Midbrain (tissue), 1 donor: ENCODE data around the gene BACH2.
A peak's percentile ranks its signal among the peaks of the same experiment; 100 is the strongest.

Experiments used
- DNase-seq: peaks from one replicate; lab custom pipeline; 2025; lab: John Stamatoyannopoulos, UW

BACH2 gene

DNA sequence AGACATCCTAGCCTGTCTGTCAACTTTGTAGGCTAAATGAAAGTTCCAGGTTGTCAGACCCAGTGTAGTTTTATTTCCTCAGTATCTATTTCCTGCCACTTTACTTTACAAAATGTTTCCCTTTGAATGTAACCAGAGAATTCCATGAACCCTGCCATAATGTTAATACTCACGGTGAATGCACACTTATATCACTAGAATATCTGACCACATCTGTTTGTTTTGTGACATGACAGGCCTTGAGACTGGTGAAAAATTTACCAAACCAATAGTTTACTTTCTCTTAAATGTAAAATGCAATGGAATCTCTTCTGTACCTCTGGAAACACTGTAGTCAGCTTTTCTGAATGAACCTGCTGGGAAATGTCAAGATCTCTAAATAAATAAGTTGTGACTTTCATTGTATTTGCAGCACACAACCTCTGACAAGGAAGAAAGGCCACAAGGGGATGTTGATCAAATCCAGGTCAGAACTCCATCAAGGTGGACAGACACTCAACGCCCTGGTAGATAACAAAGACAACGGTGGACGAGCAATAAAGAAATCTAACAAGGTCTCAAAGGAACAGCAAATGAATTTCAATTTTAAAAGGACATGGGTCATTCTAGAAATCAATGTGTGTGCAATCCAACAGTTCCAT is 59.2 kb downstream of the BACH2 start:
- DNase-seq: no peak

GRCh38 chr6:90233994-90234393 is 62.6 kb downstream of the BACH2 start:
- DNase-seq: no peak

DNA sequence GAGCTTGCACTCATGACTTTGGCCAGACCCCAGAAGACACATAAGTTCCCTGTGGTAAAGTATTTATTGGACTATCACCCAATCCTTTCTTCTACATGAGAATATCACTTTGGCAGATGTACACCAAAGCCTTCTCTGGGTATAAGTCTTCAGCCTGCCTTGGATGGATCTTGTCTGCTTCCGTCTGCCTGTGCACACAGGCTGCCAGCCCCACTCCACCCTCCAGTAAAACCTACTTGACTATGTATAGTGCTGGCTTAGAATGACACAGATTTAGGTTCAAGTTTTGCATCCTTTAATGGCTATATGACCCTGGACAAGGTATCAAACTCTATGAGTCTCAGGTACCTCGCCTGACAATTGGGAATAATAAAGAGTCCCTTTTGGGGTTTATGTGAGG is 63.4 kb downstream of the BACH2 start:
- DNase-seq: no peak

GRCh38 chr6:90231798-90232197 is 64.8 kb downstream of the BACH2 start:
- no peak for DNase-seq

- DNase-seq: no peak
These were observed 65.3 kb downstream of the BACH2 start for GRCh38 chr6:90231308-90231707.

GRCh38 chr6:90230548-90231215 is 66.0 kb downstream of the BACH2 start:
- DNase-seq: no peak

DNA sequence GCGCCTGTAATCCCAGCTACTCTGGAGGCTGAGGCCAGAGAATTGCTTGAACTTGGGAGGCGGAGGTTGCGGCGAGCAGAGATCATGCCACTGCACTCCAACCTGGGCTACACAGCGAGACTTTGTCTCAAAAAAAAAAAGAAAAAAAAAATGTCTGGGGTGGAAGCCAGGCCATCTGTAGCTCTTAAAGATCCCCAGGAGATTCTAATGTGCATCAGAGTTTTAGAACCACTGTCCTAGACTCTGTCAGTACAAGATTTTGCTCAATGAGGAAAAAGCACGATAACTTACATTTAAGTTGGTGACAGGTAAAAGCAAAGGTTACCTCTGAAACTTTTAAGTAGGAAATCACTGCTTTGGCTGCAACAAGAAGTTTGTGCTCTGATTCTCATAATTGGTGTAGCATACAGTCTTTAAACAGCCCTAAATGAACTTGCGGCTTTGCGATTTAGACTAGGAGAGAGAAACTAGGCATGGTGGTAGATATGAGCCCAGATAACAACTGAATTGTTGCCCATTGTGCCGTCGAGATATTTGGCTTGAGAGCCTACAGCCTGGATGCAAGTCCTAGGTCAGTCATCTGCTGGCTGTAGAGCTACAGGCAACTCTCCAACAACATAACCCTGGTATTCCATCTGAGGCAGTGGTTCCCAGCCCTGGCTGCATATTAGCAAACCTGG is 67.2 kb downstream of the BACH2 start:
- DNase-seq: no peak

DNA sequence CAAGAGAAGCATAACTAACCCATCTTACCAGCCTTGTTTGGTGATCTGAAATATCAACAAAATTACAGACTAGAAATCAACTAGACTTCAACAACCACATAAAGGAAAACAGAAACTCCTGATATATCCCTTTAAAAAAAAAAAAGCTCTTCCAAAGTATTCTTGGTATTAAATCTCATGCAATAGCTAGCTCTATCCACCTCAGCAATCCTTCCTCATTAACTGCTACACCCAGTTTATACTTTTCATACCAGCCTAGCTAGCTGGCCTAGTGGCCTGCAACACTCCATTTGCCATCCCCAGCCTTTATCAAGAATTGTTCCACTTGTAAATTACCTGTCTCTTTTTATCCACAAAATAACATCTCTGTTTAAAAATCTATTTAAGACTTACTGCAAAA is 69.0 kb downstream of the BACH2 start:
- DNase-seq: no peak

DNA sequence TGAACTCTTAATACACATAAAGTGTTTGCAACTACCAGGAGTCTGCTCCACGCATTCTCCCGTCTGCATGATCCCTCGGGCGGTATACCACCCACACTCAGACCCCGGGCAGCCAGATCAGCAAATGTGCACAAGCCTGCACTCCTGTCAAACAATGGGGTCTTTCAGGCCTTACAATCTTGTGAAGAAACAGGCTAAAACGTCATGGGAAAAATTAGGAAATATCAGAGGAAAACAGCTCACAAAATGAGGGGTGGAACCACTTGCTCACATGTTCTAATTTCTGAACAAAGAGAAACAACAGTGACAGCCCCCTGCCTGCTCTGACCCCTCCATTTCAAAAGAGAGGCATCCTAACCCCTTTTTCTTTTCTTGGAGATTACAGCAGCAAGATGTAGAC is 69.4 kb downstream of the BACH2 start:
- DNase-seq: no peak

DNA sequence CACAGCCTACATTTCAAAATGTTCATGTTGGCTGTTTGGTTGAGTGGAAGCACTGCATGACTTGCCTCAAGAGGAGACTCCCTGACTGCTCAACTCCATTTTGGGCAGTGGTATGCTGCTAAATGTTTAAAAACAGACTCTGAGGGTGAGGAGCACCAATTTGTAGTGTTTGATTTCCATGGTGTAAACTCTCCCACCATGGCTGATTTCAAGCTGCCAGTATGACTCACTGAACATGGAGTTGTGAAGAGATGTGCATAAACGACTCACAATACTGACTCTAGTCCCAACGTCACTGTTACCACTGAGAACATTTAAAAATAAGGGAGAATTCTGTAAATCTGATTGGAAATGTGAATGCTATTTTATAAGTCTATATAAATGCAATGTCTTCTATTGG is 70.4 kb downstream of the BACH2 start:
- no peak for DNase-seq

- no peak for DNase-seq
These were observed 72.4 kb downstream of the BACH2 start for GRCh38 chr6:90224196-90224595.

GRCh38 chr6:90222724-90223198 is 73.9 kb downstream of the BACH2 start:
- DNase-seq: no peak

DNA sequence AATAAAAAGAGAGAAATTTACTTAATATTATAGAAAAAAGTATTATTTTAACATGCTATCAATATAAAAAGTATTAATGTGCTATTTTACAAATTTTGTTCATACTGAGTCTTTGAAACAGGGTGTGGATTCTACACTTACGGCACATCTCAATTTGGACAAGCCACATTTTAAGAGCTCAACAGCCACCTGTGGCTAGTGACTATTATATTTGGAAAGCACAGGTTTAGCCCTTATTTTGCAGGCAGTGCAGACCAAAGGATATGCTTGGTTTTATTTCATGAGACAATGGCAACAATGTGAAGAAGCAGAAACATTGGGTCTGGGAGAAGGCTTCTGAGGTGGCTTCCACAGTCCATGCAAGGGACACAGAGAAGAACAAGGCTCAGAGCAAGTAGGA is 74.6 kb downstream of the BACH2 start:
- no peak for DNase-seq

DNA sequence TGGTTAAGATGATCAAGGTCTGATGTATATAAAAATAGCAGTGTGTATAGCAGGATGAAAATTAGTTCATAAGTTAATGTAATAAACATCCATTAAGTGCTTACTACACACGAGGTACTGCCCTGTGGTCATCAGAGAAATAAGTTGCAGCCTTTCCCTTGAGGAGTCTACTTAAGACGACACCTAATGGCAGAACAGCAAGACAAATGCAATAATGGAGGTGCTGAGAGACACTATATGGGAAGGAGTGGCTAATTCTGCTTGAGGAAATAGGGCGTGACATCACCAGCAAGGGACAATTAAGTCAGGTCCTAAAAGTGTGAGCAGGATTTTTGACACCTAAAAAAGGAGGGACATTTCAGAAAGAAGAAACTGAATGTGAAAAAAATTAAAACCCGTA is 75.2 kb downstream of the BACH2 start:
- no peak for DNase-seq

- DNase-seq: no peak
These were observed 76.4 kb downstream of the BACH2 start for GRCh38 chr6:90220273-90220672.

DNA sequence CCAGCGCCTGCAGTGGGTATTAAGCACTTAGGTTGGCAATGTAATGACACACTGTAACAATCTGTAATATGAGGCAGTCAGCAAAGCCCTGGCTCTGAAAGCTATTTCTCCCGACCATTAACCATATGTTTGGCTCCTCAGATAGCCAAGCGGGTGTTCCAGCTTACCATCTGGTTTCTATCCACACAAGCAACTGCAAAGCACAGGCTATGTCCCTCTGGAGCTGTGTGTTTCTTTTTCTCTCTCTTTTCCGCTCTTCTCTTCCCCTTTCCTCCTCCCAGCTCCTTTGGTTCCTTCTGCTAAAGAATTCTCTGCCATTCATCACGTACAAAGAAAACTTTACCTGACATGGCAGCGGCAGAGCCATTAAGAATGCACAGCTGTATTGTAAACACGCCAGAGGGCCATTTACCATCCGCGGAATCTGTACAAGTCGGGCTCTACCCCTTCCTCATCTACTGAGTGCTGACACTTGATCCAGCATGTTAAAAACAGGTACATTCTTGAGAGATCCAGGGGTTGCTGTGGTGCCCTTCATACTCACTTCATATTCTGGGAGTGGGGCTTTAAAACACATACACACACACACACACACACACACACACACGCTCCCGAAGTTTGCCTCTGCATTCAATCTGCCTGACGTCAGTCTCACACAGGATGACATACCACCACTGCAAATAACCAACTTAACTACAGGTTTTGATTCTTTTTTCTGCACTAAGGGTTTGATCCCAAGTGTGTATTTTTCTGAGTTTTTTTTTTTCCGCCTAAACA is 77.2 kb downstream of the BACH2 start:
- peak; percentile 48 for DNase-seq

DNA sequence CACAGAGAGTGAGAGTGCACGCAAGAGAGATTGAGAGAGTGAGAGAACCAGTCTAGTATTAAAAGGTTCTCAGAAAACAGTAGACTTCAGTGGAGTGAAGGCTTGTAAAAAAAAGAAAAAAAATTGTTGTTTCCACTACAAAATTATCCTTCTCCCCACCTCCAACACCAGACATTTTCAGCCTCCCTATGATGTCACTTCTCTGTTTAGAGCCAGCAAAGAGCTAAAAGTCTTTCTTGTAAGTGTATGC is 77.8 kb downstream of the BACH2 start:
- no peak for DNase-seq

DNA sequence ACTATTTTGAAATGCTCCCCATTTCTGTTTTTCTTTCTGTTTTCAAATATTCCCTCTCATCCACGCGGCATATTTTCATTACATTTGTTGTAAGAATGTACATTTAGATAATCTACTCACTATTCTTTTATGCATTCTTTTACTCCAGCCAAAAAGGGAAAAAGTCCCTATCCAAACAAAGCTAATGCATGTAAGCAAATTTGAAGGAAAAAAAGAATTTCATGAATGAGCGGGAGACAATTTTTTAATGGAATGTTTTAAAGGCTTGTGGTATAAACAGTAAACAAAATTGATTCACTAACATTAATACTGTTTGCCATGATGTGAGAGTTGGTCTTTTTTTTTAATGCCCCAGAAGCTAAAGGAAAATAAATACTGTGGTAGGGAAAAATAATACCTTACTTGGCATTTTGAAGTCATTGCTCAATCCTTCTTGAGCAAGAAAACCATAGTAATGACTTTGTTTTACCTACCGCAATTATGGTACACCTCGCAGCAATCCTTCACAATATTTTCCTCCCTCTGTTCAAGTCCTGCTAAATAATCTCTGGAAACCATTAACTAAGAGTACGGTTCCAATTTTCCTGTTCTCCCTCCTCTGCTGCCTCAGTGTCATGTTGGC is 79.0 kb downstream of the BACH2 start:
- peak; percentile 53 for DNase-seq

DNA sequence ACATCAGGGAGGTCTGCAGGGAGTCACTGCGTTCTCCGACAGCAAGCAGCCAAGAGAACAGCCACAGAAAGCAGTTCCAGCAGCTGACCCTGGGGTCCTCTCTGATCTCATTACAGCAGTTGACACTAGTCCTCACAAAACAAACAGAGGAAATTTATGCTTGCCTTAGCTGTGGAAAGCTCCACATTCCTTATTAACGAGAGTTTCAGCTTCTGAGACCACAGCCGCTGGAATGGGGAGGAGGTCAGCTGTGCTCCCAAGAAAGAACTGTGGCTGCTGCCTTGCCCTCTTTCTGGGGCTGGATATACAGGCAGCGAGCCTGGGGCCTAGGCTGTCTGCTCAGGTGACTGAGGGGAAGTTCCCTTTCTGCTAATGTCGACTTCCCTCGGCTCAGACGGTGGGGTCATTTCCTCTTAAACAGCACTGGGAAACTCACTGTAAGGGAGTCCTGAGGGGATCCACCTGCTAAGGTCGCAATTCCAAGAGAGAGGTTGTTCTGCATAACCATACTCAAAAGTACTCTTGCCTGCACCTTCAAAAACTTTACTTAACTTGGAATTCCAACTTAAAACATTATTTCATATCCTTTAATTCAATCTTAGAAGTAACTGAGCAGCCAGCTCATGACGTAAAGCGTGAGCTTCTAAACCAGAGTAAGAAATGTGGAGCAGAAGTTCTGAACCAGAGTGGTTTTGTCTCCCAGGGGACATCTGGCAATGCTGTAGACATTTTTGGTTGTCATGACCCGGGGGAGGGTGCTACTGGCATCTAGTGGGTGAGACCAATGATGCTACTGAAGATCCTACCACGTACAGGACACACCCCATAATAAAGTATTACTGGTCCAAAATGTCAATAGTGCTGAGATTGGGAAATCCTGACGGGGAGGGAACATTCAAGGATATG is 80.3 kb downstream of the BACH2 start:
- peak; percentile 7 for DNase-seq

DNA sequence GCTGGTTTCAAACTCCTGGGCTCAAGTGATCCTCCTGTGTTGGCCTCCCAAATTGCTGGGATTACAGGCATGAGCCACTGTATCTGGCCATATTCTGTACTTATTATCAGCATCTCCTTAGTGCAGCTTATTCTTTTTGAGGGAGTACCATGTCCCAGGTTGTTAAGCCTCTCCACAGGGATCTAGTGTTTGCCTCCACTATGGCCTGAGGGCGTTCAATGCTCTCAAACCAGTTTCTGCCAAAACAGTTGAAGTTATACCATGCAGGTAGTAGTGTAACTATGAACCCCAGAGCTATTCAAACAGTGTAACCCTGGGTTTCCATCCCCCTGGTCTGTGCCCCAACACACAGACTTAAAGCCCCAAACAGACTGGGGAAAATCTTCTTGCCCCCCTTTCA is 81.7 kb downstream of the BACH2 start:
- no peak for DNase-seq

- DNase-seq: no peak
These were observed 82.2 kb downstream of the BACH2 start for GRCh38 chr6:90214461-90214860.
